GM23248 (cell line): ENCODE data around the gene TENM3. TPM values are rescaled to one million over a fixed set of nuclear protein-coding genes. Genes with fewer than 3 reads are reported as not detected.

Experiments used
- DNase-seq: peaks from one replicate; pipeline ENCODE4 v3.0.0-alpha.2; 2015
- H2AFZ ChIP-seq: fragments of 200-600 bp; sonication (generic); 2 replicates; pipeline ENCODE4 v1.6.1; 2016; ENCODE audit warnings: antibody characterized with exemption
- H3F3A ChIP-seq: fragments of 200-600 bp; sonication (generic); 2 replicates; pipeline ENCODE4 v1.6.1; 2016; ENCODE audit warnings: mild to moderate bottlenecking, antibody characterized with exemption, mixed run types; ENCODE audit not compliant: insufficient read depth
- H3K27ac ChIP-seq: fragments of 200-600 bp; sonication (generic); 2 replicates; pipeline ENCODE4 v1.5.1; 2016; ENCODE audit warnings: mild to moderate bottlenecking
- H3K27me3 ChIP-seq: fragments of 200-600 bp; sonication (generic); replicated peaks from 2 replicates; pipeline ENCODE4 v1.6.1; 2016; ENCODE audit warnings: mild to moderate bottlenecking; ENCODE audit not compliant: insufficient read depth
- H3K36me3 ChIP-seq: fragments of 200-600 bp; sonication (generic); 2 replicates; pipeline ENCODE4 v1.6.1; 2016; ENCODE audit warnings: low read depth, mild to moderate bottlenecking
- H3K4me1 ChIP-seq: fragments of 200-600 bp; sonication (generic); 2 replicates; pipeline ENCODE4 v1.6.1; 2016; ENCODE audit warnings: mild to moderate bottlenecking; ENCODE audit not compliant: insufficient read depth
- H3K4me2 ChIP-seq: fragments of 200-600 bp; sonication (generic); one replicate; pipeline ENCODE4 v1.6.1; 2016; ENCODE audit warnings: mild to moderate bottlenecking; ENCODE audit not compliant: unreplicated experiment
- H3K4me3 ChIP-seq: fragments of 200-600 bp; sonication (generic); 2 replicates; pipeline ENCODE4 v1.5.1; 2016; ENCODE audit warnings: mild to moderate bottlenecking
- H3K79me2 ChIP-seq: fragments of 200-600 bp; sonication (generic); 2 replicates; pipeline ENCODE4 v1.6.1; 2016; ENCODE audit warnings: mild to moderate bottlenecking; ENCODE audit not compliant: insufficient read depth
- H3K9ac ChIP-seq: fragments of 200-600 bp; sonication (generic); 2 replicates; pipeline ENCODE4 v1.6.1; 2016; ENCODE audit warnings: mild to moderate bottlenecking
- H3K9me2 ChIP-seq: fragments of 200-600 bp; sonication (generic); 2 replicates; pipeline ENCODE4 v1.6.1; 2016; ENCODE audit warnings: mixed run types, mild to moderate bottlenecking, moderate library complexity; ENCODE audit not compliant: insufficient read depth
- H3K9me3 ChIP-seq: fragments of 200-600 bp; sonication (generic); one replicate; pipeline ENCODE4 v1.6.1; 2017; ENCODE audit warnings: low read depth
- H4K20me1 ChIP-seq: fragments of 200-600 bp; sonication (generic); 2 replicates; pipeline ENCODE4 v1.6.0; 2016; ENCODE audit not compliant: insufficient read depth
- EZH2 ChIP-seq: fragments of 200-600 bp; sonication (generic); IDR thresholded peaks from 2 replicates; pipeline ENCODE4 v1.6.1; 2018; ENCODE audit warnings: antibody characterized with exemption, mild to moderate bottlenecking; ENCODE audit not compliant: insufficient read depth, poor library complexity, severe bottlenecking
- EZH2phosphoT487 ChIP-seq: fragments of 200-600 bp; sonication (generic); IDR thresholded peaks from 2 replicates; pipeline ENCODE4 v1.6.1; 2018; ENCODE audit warnings: antibody characterized with exemption, moderate library complexity, mild to moderate bottlenecking, low read depth; ENCODE audit not compliant: insufficient read depth
- WGBS, 2 experiments: methylation state at CpG; one replicate each; pipeline ENCODE4 v1.1.6; 2015 to 2017; ENCODE audit warnings: low lambda C conversion rate in 2 of 2, low coverage in 1 of 2; ENCODE audit errors: missing lambda C conversion rate in 2 of 2; 5-methylcytosine and 5-hydroxymethylcytosine counted together
- in situ Hi-C: fragments of 300-500 bp; cut with MboI; formaldehyde crosslinking; loops from 2 replicates; pipeline ENCODE4 v1.15.0; 2020
- polyA plus RNA-seq: library from polyadenylated mRNA; unstranded; fragments of >200 nt; fragmentation: Nextera tagmentation; extraction: Ambion mirVana; gene quantifications from 2 replicates; pipeline ENCODE4 v1.2.1, GENCODE V29; 2016
- total RNA-seq: library from RNA; depleted of rRNA; stranded (reverse); fragments of >200 nt; shearing (Covaris generic); gene quantifications from 2 replicates; pipeline ENCODE4 v1.2.3, GENCODE V29; 2014

The TENM3 gene
- total and polyA plus RNA-seq, 2 experiments from 2014 or later: 0.83 to 8.1 TPM

GRCh38 chr4:182494103-182494502 is 250.9 kb downstream of the TENM3 start:
- TF ChIP-seq EZH2phosphoT487: no peak
- no peak for TF ChIP-seq EZH2

GRCh38 chr4:182495031-182495430 is 251.8 kb downstream of the TENM3 start:
- Histone ChIP-seq H3K79me2 (no peaks in the 10 kb centered on the region), H3K27me3 (no peaks in the 10 kb centered on the region; the same call in 1 of the 2 replicates), H2AFZ (no peak overlapping the region), H3F3A (no peaks in the 10 kb centered on the region), H3K36me3 (no peaks in the 10 kb centered on the region), H3K9me2 (no peaks in the 10 kb centered on the region), H3K27ac (no peak overlapping the region), H3K4me2 (no peak overlapping the region), H4K20me1 (no peaks in the 10 kb centered on the region), H3K9ac (no peak overlapping the region), H3K9me3 (no peaks in the 10 kb centered on the region), H3K4me1 (no peaks in the 10 kb centered on the region), H3K4me3 (no peak overlapping the region)
- DNase-seq: no peak
- 71 to 81% methylated on average over 5 of the region's 5 CpGs for WGBS, 2 experiments
- TF ChIP-seq EZH2 (no peak), EZH2phosphoT487 (no peak)
- in situ Hi-C loops: no loop called here

More at GRCh38 chr4:182494103-182494502, 250.9 kb downstream of the TENM3 start:
- Histone ChIP-seq H3K27me3 (no peaks in the 10 kb centered on the region; the same call in 1 of the 2 replicates), H3K9me3 (no peaks in the 10 kb centered on the region), H2AFZ (no peak overlapping the region), H3K4me1 (no peaks in the 10 kb centered on the region), H3K9me2 (no peaks in the 10 kb centered on the region), H3F3A (no peaks in the 10 kb centered on the region), H3K79me2 (no peaks in the 10 kb centered on the region), H3K9ac (no peak overlapping the region), H3K27ac (no peak overlapping the region), H3K4me3 (no peak overlapping the region), H3K36me3 (no peaks in the 10 kb centered on the region), H4K20me1 (no peaks in the 10 kb centered on the region), H3K4me2 (no peak overlapping the region)
- 34 to 39% methylated on average over 2 of the region's 2 CpGs for WGBS, 2 experiments
- in situ Hi-C loops: no loop called here
- no peak for DNase-seq

- Histone ChIP-seq H3K4me3 (no peak overlapping the region), H3K4me1 (no peaks in the 10 kb centered on the region), H3K27me3 (no peaks in the 10 kb centered on the region; the same call in 1 of the 2 replicates), H3K4me2 (no peak overlapping the region), H3K79me2 (no peaks in the 10 kb centered on the region), H3F3A (no peaks in the 10 kb centered on the region), H3K27ac (no peak overlapping the region), H4K20me1 (no peaks in the 10 kb centered on the region), H3K9ac (no peak overlapping the region), H3K36me3 (no peaks in the 10 kb centered on the region), H3K9me3 (no peaks in the 10 kb centered on the region), H3K9me2 (no peaks in the 10 kb centered on the region), H2AFZ (no peak overlapping the region)
- DNase-seq: no peak
- WGBS, 2 experiments: 52 to 56% methylated on average over 6 of the region's 6 CpGs
- TF ChIP-seq EZH2: no peak
- TF ChIP-seq EZH2phosphoT487: no peak
- in situ Hi-C loops: no loop called here
Measured at GRCh38 chr4:182495645-182496385, 252.6 kb downstream of the TENM3 start.

GRCh38 chr4:182496408-182496807 is 253.2 kb downstream of the TENM3 start:
- H3K4me1 ChIP-seq: no peaks in the 10 kb centered on the region
- DNase-seq: no peak
- H2AFZ ChIP-seq: no peak overlapping the region
- no peak overlapping the region for H3K27ac ChIP-seq
- TF ChIP-seq EZH2phosphoT487: no peak
- no peak for TF ChIP-seq EZH2
- H3K79me2 ChIP-seq: no peaks in the 10 kb centered on the region
- H3K9me3 ChIP-seq: no peaks in the 10 kb centered on the region
- H3K4me3 ChIP-seq: no peak overlapping the region
- H3K27me3 ChIP-seq: no peaks in the 10 kb centered on the region; the same call in 1 of the 2 replicates
- H4K20me1 ChIP-seq: no peaks in the 10 kb centered on the region
- 40% methylated on average over 4 of the region's 4 CpGs for WGBS, 2 experiments
- H3K9ac ChIP-seq: no peak overlapping the region
- H3K36me3 ChIP-seq: no peaks in the 10 kb centered on the region
- H3K4me2 ChIP-seq: no peak overlapping the region
- H3F3A ChIP-seq: no peaks in the 10 kb centered on the region
- no peaks in the 10 kb centered on the region for H3K9me2 ChIP-seq
- in situ Hi-C loops: no loop called here
